ENCODE measurements around the gene HOXB4.

HOXB4 gene

DNA sequence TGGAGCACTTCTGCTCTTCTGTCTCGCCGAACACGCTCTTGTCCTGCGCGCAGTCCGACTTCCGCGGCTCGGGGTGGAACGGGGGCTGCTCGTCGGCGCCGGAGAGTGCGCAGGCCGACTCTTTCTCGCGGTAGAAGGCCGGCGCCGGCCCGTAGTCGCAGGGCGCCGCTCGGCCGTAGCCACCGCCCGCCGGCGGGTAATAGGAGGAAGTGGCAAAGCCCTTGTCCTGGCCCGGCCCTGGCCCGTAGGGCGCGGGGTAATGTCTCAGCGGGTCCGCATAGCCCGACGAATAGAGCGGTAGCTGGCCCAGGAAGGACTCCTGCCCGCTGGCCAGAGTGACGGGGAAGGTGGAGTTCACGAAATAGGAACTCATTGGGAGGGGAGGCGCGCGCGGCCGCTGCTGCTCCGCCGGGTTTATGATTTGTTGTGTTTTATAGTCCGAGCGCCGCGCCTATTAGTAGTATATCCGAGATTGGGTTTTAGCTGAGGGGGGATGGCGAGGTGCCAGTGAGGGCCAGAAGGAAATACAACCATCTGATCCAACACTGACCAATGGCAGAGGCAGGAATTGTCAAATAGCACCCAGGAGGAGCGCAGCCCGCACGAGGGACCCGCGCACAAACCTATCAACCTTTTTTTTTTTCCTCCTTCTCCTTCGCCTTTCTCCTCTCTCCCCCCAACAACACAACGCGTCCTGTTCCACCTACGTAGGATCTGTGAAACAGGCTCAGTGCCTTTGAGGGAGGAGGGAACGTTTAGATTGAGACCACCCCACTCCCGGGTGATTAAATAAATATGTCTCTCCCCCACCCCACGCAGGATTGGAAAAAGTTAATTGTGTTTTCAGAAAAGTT, 19.9 kb upstream of the HOXB4 start:
- TF ChIP-seq, protein P1, sequence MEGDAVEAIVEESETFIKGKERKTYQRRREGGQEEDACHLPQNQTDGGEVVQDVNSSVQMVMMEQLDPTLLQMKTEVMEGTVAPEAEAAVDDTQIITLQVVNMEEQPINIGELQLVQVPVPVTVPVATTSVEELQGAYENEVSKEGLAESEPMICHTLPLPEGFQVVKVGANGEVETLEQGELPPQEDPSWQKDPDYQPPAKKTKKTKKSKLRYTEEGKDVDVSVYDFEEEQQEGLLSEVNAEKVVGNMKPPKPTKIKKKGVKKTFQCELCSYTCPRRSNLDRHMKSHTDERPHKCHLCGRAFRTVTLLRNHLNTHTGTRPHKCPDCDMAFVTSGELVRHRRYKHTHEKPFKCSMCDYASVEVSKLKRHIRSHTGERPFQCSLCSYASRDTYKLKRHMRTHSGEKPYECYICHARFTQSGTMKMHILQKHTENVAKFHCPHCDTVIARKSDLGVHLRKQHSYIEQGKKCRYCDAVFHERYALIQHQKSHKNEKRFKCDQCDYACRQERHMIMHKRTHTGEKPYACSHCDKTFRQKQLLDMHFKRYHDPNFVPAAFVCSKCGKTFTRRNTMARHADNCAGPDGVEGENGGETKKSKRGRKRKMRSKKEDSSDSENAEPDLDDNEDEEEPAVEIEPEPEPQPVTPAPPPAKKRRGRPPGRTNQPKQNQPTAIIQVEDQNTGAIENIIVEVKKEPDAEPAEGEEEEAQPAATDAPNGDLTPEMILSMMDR (IDR thresholded peaks at IDR 0.05; ENCODE audit: low read depth, low read length), result no peak
- no peak for DNase-seq (ENCODE audit: extremely low read depth, low read depth)

DNA sequence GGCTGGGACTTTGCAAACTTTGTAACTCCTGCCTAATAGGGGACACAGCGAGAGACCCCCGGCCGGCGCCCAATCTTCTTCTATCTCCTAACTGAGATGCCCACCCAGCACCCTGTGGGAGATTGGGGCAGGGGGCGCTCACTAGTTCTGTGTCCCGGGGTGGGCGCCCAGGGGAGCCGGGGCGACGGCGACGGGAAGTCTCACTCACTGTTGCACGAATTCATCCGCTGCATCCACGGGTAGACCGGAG, 19.3 kb upstream of the HOXB4 start:
- no peak for DNase-seq (ENCODE audit: extremely low read depth, low read depth)
- TF ChIP-seq, protein P1 (IDR thresholded peaks at IDR 0.05; ENCODE audit: low read depth, low read length), result no peak

DNA sequence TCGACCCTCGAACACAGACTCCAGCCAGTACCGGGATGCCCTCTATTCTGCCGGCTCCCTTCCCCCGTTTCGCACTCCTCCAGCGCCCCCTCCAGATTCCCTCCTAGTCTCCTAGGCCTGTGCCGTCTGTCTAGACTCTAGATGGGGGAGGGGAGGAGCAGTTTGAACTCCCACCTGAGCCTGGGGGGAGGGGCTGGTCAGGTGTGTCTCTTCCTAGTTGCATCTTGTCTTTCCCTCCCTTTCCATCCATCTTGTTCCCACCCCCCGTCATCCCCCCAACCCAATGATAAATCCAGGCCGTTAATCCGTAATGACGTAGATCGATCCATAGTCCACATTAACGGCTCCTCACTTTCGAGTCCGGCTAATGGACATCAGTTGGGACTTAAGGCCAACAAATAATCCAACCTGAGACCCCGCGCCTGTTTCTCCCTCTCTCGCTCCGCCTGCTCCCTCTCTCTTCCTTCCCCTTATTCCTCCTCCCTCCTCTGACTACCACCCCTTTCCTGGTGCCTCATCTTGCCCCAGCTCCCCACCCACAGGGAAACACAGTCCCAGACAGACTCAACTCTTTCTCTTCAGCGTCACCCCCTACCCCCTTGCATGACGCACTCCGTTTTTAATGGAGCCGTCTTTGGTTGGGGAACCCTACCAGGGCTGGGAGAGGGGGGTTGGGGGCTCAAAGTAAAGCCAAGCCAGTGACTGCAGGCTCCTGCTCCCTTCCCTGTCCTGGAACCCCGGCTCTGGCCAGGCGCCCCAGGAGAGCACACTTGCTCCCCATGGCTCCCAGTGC, 18.8 kb upstream of the HOXB4 start:
- TF ChIP-seq, protein P1 (IDR thresholded peaks at IDR 0.05; ENCODE audit: low read depth, low read length), result no peak
- no peak for DNase-seq (ENCODE audit: extremely low read depth, low read depth)

DNA sequence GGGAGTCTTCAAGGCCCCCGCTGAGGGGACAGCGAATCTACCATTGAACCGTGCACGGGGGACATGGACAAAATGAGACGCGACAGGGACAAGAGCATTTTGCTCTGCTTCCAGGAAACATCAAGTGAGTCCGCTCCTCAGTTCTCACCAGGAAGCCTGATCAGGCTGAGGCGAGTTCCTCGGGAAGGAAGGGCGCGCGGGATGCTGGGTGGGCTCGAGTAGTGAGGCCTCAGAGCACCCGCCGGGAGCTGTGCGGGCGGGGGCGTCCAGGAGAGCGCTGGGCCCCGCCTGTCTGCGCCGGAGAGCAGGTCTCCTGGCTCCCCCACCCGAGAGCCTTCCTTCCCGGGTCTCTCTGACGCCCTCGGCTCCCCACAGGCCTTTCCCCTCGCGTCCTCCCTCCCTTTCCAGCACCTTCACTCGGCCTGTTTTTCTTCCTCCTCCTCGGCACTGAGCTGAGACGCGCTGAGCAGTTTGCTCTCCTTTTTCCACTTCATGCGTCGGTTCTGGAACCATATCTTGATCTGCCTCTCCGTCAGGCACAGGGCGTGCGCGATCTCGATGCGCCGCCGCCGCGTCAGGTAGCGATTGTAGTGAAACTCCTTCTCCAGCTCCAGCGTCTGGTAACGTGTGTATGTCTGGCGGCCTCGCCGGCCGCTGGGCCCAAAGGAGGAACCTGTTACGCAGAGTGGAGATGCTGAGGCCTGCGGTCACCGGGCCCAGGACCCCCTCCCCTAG, 18.0 kb upstream of the HOXB4 start:
- TF ChIP-seq, protein P1 (IDR thresholded peaks at IDR 0.05; ENCODE audit: low read depth, low read length), result no peak
- DNase-seq (ENCODE audit: extremely low read depth, low read depth), result no peak

DNA sequence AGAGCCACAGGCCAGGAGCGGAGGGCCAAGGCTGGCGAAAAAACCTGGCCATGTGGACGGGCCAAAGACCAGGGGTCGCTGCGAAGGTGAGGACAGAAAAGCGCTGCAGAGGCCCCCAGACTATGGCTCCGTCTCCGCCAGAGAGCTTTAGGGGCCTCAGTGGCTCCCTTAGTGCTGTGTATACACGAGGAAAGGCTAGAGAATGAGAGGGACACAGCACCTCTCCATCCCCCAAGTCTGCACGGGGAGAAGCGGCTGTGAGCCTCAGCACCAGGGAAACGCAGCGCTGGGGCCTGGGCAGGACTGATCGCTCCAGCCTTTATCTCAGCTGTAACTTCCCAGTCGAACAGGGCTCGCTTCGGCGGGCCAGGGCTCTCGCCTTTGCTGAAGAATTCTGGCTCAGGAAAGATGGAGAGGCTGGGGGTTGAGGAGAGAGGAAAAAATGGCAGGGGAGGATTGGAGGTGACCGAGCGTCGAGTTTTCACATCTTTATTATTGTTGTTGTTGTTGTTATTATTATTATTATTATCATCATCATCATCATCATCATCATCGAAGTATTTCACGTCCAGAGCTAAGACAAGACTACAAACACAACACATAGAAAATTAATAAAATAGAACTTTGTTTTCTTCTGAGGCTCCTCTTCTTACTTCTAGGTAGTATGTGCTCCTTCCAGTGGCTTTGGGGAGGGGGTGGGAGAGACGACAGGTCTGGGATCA, 17.3 kb upstream of the HOXB4 start:
- TF ChIP-seq, protein P1 (IDR thresholded peaks at IDR 0.05; ENCODE audit: low read depth, low read length), result no peak
- no peak for DNase-seq (ENCODE audit: extremely low read depth, low read depth)

DNA sequence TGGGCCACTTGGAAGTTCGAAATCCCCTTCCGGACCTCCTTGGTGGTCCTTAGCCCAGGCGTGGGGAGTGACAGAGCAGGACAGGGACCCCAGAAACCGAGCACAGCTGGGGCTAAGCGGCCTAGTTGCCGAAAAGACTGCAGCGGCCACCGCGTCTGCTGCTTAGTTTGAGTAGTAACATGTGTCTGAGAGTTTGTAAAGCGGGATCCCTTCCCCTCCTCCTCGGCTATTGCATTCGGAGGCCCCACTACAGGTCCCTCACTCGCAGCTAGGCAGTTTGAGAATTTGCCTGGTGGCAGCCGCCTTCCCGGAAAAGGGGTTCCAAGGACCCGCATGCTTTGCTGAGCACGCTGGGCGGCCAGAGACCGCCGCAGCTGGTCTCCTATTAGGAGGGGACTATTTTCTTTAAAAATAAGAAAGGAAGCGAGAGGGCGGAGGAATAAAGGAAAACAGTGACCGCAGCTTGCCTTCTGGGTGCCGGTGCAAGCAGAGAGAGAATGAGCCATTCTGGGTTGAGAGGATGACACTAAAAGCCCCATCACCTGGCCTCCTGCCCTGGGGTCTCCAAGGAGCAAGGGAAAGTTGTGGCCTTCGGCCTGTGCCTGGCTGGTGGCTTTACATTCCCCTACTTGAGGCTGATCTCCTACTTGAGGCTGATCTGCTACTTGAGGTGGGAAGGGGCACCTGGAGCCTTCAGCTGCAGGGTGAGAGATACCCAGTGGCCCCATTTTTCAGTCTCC, 16.6 kb upstream of the HOXB4 start:
- TF ChIP-seq, protein P1 (IDR thresholded peaks at IDR 0.05; ENCODE audit: low read depth, low read length), result no peak
- no peak for DNase-seq (ENCODE audit: extremely low read depth, low read depth)
